Measurements from ENCODE around the gene RBFOX1.

The RBFOX1 gene

GRCh38 chr16:7420843-7421242, 88.2 kb downstream of the RBFOX1 start:
- no peak for DNase-seq

- DNase-seq: no peak
Measured at GRCh38 chr16:7421578-7421977, 88.9 kb downstream of the RBFOX1 start.

GRCh38 chr16:7422036-7422888, 89.6 kb downstream of the RBFOX1 start:
- no peak for DNase-seq

GRCh38 chr16:7423434-7424044, 90.9 kb downstream of the RBFOX1 start:
- DNase-seq: no peak

- DNase-seq: no peak
Measured at GRCh38 chr16:7426161-7426560, 93.5 kb downstream of the RBFOX1 start.

- DNase-seq: no peak
Measured at GRCh38 chr16:7431723-7432122, 99.1 kb downstream of the RBFOX1 start.

- no peak for DNase-seq
Measured at GRCh38 chr16:7436306-7436705, 103.7 kb downstream of the RBFOX1 start.

- no peak for DNase-seq
Measured at GRCh38 chr16:7437135-7437804, 104.6 kb downstream of the RBFOX1 start.

- no peak for DNase-seq
Measured at GRCh38 chr16:7437843-7438242, 105.2 kb downstream of the RBFOX1 start.

- no peak for DNase-seq
Measured at GRCh38 chr16:7438601-7439000, 106.0 kb downstream of the RBFOX1 start.

GRCh38 chr16:7439518-7439917, 106.9 kb downstream of the RBFOX1 start:
- DNase-seq: no peak

GRCh38 chr16:7440886-7441400, 108.3 kb downstream of the RBFOX1 start:
- DNase-seq: no peak

- DNase-seq: no peak
Measured at GRCh38 chr16:7442050-7442449, 109.4 kb downstream of the RBFOX1 start.

GRCh38 chr16:7443142-7443541, 110.5 kb downstream of the RBFOX1 start:
- no peak for DNase-seq

- no peak for DNase-seq
Measured at GRCh38 chr16:7443648-7444365, 111.2 kb downstream of the RBFOX1 start.

- DNase-seq: no peak
Measured at GRCh38 chr16:7449306-7449705, 116.7 kb downstream of the RBFOX1 start.

- DNase-seq: no peak
Measured at GRCh38 chr16:7449808-7450207, 117.2 kb downstream of the RBFOX1 start.

- DNase-seq: no peak
Measured at GRCh38 chr16:7450440-7450839, 117.8 kb downstream of the RBFOX1 start.

- no peak for DNase-seq
Measured at GRCh38 chr16:7452090-7452489, 119.4 kb downstream of the RBFOX1 start.

GRCh38 chr16:7456211-7456610, 123.6 kb downstream of the RBFOX1 start:
- no peak for DNase-seq

GRCh38 chr16:7458144-7458543, 125.5 kb downstream of the RBFOX1 start:
- no peak for DNase-seq

GRCh38 chr16:7470344-7470743, 137.7 kb downstream of the RBFOX1 start:
- no peak for DNase-seq

GRCh38 chr16:7471268-7471667, 138.6 kb downstream of the RBFOX1 start:
- DNase-seq: no peak

Measured in right kidney (tissue), 1 donor.